NCI-H146 (cell line): ENCODE measurements around the gene PCBP4.

ENCODE experiments used
- DNase-seq: peaks from one replicate; lab custom pipeline; 2025; lab: John Stamatoyannopoulos, UW

Gene PCBP4

DNA sequence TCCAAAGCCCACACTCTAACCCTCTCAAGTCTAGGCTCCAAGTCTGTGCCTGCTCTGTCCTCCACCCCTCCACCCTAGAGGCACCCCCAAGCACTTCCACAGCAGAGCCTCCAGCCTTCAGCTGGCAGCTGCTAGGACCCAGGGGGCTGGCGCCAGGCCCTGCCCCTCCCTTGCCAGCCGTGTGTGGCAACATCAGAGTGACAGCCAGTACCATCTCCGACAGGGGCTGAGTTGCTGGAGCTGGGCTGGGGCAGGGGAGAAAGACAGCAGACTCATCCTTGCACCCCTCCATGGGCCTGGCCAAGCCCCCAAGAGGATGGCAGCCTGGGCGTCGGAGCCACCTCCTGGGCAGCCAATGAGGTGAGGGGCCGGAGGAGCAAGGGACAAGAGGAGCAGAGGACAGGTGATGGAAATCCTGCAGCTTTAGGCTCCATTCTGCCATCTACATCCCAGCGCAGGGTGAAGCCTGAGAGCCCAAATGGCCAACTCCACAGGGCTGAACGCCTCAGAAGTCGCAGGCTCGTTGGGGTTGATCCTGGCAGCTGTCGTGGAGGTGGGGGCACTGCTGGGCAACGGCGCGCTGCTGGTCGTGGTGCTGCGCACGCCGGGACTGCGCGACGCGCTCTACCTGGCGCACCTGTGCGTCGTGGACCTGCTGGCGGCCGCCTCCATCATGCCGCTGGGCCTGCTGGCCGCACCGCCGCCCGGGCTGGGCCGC is 11.9 kb downstream of the PCBP4 start, which contains the start of gene GPR62:
GPR62 (plus strand) TSS at position 207 of the 718 bp plus-strand sequence; CDS start at position 479, 272 bp downstream.
- DNase-seq: no peak

DNA sequence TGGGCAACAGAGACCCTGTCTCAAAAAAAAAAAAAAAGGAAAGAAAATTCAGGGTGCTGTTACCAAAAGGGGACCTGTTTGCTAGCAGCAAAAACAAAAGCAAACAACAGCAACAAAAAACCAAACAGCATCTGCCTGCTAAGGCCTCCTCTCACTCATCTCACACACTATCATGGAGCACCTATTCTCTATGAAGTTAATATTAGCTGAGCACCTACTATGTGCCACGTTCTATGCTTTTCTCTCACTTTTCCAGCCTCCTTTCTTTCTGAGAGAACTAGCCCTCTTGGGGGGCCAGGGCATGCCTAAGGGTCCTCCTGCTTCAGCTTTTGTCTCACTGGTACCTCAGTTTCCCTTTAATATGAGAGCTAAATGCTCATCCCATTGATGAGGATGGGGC is 12.5 kb downstream of the PCBP4 start:
- no peak for DNase-seq

DNA sequence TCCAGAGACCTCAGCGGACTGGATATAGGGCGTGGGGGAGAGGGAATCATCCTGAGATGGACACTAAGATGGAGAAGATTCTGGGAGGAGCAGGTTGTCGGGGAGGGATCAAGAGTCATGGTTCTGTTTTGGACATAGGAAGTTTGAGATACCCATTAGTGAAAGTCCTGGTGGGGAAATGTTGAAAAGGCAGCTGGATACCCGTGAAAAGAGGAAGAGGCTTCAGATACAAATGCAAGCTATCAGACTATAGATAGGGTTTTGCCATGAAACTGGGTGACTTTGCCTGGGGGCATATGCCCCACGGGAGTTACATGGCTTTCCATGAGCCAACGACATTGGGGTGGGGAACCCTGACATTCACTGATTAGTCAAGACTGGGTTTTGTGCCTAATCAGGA is 13.1 kb downstream of the PCBP4 start:
- DNase-seq: no peak

DNA sequence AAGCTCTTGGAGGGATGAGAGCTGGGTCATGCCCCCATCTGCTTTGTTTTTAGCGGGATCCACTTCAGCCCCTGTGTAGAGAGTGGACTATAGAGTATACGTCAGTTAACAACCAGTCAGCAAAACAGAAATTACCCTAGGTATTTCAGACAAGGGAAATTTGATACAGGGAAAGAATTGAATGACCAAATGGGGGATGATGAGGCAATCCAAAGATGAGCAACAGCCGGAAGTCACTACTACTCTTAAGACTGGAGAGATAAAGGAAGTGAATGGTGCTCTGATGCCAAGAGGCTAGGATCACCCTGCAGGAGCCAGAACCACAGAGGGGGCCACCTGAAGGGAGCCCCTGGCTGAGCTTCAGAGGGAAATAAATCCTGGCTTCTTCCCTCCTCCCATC is 13.8 kb downstream of the PCBP4 start:
- no peak for DNase-seq

DNA sequence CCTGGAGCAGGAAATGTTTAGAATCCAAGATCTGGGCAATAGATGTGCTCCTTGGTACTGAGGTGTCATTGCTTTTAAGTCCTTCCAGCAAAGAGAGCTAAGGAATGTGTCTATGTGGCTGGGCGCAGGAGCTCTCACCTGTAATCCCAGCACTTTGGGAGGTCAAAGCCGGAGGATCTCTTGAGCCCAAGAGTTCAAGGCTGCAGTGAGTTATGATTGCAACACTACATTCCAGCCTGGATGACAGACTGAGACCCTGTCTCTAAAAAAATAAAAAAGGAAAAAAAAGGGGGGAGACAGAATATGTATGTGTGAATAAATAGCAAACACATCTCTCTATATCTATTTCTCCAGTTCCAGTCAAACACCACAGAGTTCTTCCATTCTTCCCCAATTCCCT is 16.4 kb downstream of the PCBP4 start:
- DNase-seq: no peak

DNA sequence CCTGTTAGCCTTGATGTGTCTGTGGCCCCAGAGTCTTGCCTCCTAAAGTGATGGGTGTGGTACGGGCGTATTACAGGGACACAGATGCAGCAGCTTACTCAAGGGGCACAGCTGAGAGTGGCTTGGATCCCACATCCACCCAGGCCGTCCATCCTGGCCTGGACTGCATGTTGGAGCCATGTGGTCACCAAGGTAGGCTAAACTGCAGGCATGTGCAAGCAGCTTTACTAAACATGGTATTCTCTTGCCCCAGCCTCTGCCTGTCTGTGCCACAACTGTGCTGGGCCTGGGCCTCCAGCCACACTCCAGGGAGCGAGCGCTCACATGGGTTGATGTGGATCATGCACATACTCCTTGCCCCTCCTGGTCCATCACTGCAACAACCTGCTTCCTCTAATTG is 18.1 kb downstream of the PCBP4 start:
- DNase-seq: no peak

DNA sequence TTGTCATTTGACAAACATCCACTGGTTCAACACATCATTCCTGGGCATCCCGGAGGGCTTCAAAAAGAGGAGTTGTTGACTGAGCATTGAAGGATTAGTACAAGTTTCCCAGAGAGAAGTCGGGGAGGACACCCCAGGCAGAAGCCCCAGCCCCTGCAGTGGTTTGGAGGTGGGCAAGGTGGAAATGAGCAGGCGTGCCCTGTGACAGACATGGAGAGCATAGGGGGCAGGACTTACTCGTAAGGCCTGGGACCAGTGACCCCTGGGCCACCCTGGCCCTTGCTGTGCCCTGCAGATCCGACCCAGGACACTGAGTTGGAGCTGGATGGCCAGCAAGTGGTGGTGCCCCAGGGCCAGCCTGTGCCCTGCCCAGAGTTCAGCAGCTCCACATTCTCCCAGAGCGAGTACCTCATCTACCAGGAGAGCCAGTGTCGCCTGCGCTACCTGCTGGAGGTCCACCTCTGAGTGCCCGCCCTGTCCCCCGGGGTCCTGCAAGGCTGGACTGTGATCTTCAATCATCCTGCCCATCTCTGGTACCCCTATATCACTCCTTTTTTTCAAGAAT is 19.2 kb downstream of the PCBP4 start:
- no peak for DNase-seq

- no peak for DNase-seq
These were observed 19.9 kb downstream of the PCBP4 start for GRCh38 chr3:51947215-51947900.

DNA sequence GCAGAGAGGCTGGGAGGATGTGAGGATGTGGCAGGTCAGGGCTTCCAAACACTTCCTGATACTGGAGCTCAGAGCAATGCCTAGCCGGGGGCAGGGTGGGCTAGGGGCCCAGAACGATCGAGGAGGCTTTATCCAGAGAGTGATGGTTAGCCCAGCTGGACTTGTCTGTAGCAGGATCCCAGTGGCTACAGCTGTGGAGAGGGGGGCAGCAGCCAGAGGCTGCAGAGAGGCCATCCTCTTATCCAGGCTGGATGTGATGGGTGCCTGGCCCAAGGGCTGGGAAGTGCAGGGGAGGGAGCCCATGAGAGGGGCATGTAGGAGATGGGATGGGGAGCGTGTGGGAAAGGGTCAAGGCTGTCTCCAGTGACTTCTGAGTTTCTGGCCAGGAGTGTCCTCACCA is 20.5 kb downstream of the PCBP4 start:
- no peak for DNase-seq

DNA sequence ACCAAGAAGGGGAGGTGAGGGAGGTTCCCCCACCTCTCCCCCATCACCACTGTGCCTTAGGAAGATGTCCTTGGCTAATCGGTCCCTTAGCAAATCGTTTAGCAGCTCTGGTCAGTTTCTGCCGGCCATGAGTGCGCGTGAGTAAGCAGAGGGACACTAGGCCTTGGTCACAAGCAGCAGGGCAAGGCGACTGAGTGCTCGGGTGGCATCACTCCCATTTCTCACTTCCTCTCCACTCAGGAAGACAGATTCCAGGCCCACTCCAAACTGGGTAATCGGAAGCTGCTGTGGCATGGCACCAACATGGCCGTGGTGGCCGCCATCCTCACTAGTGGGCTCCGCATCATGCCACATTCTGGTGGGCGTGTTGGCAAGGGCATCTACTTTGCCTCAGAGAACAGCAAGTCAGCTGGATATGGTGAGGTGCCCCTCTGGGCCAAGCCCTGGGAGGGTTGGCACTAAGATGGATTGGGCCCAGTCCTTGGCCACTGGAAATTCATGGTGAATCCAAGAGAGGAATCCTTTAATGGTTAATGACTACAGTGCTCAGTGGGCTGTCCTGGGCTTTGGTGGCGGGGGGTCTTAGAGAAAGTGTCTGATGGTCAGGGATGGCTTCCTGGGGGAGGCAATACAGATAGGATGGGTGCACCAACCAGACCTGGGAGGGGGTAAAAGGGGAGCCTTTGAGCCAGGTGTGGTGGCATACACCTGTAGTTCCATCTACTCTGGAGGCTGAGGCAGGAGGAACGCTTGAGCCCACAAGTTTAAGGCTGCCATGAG is 21.1 kb downstream of the PCBP4 start:
- DNase-seq: no peak

- DNase-seq: no peak
These were observed 22.0 kb downstream of the PCBP4 start for GRCh38 chr3:51945031-51945840.

DNA sequence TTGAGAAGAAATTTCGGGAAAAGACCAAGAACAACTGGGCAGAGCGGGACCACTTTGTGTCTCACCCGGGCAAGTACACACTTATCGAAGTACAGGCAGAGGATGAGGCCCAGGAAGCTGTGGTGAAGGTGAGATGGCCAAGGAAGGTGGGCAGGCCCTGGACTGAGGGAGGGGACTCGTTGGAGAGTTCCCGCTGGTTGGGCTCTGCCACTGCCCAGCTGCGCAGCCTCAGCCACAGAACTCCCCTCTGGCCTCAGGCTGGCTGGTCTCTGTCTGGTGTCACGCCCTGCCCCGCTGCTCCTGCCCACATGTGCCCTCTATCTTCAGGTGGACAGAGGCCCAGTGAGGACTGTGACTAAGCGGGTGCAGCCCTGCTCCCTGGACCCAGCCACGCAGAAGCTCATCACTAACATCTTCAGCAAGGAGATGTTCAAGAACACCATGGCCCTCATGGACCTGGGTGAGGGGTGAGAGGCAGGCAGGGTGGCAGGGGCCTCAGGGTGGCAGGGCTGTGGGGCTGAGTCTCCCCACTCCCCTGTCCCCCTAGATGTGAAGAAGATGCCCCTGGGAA is 22.7 kb downstream of the PCBP4 start:
- no peak for DNase-seq

DNA sequence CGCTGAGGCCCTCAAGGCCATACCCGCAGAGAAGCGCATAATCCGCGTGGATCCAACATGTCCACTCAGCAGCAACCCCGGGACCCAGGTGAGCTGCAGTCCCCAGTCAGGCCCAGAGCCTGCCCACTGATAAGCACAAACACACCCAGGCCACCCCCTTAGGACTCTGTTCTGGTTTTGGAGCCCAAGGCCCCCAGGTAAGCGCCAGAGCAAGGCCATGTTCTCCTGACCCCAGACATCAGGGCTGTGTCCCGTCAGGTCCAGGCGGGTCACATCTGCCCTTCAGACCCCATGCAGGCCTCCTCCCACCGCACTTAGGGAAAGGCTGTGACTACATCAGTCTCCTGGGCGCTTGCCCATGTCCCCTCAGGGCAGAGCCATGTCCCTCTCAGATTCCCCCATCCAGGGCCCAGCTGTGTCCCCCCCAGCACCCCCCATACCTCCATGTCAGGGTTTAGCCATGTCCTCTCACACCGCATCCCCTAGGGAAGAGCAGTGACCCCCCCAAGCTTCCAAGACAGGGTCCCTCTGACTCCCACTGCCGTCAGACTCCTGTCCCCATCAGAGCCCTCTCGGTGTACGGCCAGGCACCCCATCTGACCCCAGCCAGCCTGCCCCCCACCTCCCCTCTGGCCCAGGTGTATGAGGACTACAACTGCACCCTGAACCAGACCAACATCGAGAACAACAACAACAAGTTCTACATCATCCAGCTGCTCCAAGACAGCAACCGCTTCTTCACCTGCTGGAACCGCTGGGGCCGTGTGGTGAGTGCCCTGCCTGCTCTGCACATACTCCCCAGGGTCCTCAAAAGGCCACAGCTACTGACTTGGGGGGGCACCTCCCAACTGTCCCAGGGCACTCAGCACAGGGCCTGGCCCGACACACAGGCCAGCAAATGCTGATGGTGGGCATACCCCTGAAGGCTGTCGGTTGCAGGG is 23.5 kb downstream of the PCBP4 start:
- DNase-seq: no peak

DNA sequence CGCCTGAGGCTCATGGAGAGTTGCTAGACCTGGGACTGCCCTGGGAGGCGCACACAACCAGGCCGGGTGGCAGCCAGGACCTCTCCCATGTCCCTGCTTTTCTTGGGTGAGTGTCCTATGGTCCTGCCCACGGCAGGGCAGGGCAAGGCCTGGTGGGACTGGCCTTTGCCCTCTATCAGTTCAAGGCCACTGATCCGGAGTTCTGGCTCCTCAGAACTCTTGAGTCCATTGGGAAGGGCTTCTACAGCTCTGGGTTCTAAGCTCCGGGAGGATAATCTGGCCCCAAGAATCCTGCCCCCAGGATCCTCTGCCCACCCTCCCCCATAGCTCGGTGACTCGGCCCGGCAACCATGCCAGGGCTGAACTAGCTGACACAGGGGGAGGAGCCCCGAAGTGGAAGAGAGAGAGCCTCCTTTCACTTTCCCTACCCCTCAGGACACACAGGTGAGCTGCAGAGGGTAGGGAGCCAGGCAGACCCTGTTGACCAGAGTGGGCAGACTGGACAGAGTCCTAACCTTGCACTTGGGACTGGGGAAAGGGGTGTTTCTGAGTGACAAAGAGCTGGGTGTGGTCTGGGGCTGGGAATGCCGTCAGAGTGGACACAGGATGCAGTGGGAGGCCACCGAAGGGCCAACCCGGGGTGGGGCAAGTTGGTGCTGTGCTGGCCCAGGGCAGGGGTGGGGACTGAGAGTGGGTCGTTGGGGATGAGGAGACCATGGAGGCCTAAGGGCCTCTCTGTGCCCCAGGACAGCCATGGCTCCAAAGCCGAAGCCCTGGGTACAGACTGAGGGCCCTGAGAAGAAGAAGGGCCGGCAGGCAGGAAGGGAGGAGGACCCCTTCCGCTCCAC is 24.4 kb downstream of the PCBP4 start:
- no peak for DNase-seq

DNA sequence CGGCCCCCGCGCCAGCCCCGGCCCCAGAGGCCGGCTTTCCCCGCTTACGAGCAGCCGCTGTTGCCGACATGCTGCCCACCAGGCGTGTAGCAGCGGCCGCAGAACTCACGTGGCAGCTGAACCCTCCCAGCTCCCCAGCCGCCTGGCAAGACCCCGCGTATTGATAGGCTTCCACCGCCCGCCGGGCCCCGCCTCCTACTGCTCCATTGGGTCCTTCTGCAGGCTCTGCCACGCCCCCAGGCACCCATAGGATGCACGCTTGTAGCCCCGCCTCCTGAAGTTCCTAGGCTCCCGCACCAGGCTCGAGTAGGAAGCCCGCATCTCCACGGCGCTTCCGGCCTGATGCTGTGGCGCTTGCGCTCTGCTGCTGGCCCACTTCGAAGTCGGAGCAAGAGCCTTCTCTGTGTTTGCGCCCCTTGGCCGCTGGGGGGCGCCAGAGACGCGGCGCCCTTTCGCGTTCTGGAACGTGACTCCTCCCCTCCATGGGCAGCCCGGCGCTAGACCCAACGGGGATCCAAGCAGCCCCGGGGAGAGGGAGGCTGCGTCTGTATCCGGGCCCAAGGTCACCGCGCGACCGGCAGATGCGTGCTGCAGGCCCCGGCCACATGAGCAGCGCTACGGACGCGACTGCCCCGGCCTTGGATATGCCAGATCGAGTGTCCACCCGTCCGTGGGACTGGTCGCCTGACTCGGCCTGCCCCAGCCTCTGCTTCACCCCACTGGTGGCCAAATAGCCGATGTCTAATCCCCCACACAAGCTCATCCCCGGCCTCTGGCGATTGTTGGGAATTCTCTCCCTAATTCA is 25.3 kb downstream of the PCBP4 start, which contains the start of the genes PARP3 and RRP9:
PARP3 (plus strand) TSS at position 566 of the 805 bp plus-strand sequence. CDS start 993 bp downstream, outside the sequence.
RRP9 (minus strand) TSS at position 107 of the 805 bp plus-strand sequence; CDS start at position 70, 37 bp downstream.
- peak; percentile 99 for DNase-seq

DNA sequence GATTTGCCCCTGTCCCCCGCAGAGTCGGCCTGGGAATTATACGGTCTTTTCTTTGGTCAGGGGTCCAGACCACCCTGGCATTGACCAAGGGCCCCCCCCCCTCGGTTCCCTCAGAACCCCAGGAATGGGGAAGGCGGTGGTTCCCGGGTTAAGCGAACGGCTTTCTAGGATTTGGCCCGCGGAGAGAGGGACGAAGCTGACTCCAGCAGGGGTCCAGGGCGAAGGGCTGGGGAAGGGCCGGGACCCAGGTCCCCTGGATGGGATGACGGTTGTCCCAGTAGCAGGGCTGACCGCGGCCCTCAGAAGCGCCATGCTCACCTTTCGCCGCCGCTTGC is 25.8 kb downstream of the PCBP4 start:
- DNase-seq: no peak

DNA sequence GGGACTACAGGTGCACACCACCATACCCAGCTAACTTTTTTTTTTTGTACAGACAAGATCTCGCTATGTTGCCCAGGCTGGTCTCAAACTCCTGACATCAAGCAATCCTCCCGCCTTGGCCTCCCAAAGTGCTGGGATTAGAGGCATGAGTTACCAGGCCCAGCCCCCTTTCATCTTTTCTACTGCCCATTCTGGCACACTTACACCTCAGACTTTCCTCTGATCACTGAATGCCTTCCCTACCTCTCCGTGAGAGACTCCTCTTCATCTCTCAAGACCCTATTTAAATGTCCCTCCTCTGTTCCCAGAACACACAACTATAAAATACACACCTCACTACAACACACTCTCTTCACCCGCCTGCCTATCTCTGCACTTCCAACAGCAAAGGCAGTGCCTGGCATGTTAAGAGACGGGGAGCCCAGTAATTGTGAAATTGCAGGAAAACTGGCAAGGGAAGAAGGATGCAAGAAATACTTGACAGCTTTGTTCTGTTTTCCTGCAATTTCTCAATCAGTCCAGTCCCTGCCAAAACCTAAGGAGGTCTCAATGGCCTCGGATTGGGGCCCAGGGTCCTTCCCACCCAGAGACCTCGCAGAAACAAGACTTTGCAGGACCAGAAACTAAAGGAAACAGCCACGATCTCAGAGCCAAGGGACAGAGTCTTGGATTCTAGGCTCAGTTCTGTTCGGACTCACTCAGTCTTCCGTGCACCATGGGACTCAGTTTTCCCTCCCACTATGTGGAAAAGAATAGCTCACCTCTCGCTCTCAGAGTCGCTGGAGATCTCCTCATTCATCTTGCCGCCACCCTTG is 26.4 kb downstream of the PCBP4 start:
- no peak for DNase-seq
